ENCODE measurements around the gene FSTL4. TPM values are rescaled to one million over a fixed set of nuclear protein-coding genes. Genes with fewer than 3 reads are reported as not detected.

The FSTL4 gene
- polyA plus RNA-seq, 1 donor from 2014 or later, result not detected

DNA sequence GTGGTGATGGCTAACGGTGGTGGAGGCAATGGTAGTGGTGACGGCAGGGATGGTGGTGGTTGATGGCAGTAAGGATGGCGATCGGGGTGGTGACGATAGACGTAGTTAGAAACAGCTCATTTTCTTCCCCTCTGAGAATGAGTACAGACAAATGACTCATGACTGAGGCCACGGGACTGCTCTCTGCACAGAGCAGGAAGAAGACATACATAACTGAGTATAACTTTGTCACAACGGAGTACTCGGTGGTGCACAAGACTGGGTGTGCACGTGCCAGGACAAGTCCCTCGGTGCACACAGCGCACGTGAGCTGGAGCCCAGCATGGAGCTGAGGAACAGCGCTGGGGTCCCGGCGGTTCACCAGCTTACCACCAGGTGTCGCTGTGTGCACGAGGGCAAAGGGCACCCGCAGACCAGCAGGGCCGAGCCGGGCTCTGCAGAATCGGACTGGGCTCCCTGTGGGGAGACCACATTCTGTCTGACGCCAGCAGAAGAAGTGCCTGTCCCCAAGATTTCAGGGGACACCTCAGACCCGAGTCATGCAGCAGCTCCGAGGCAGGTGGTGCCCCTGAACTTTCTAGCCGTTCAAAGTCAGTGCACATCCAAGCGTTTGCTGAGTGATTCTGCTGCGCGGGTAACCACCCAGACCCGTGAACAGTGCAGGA, 188.6 kb downstream of the FSTL4 start:
- Mint-ChIP-seq H3K9me3 (no peaks in the 10 kb centered on the region), H3K4me3 (peak overlapping the region in 3 of 4 donors; percentile 18 to 50 (median 34)), H3K36me3 (no peaks in the 10 kb centered on the region), H3K27ac (peak overlapping the region in 1 of 3 donors; percentile 72), H3K27me3 (peaks cover 4% of the 10 kb centered on the region), H3K4me1 (peaks cover 4 to 12% (median 5%) of the 10 kb centered on the region in 3 donors)

DNA sequence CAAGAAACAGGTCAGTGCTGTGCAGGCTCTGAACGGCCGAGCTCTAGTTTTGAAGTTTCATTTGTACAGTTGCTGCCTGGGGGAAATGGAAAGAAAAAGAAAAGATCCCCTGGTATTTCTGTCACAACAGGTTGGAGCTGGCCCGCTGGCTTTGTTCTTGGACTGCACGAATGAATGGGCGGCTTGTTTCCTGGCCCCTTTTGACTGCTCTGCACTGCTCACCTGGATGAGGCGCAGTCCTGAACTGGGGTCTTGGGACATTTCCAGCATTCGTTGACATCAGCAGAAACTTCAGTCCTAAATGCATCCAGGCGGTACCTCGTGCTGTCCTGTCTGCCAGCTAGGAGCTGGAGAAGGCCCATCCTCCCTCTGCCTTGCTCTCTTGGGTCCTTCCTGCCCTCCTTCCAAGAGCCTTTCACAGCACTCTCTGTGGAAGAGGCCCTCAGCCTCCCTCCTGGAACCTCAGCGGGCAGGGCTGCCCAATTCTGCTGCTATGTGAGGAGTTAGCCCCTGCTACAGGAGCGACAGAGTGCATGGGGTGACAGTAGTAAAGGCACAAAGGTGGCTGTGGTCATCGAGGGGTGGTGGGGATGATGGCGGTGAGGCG, 189.2 kb downstream of the FSTL4 start:
- Mint-ChIP-seq H3K9me3 (no peaks in the 10 kb centered on the region), H3K27me3 (peaks cover 4% of the 10 kb centered on the region), H3K4me1 (peaks cover 0 to 8% (median 5%) of the 10 kb centered on the region in 3 donors), H3K27ac (no peak overlapping the region), H3K4me3 (peak overlapping the region in 2 of 4 donors; percentile 18 to 34), H3K36me3 (no peaks in the 10 kb centered on the region)

DNA sequence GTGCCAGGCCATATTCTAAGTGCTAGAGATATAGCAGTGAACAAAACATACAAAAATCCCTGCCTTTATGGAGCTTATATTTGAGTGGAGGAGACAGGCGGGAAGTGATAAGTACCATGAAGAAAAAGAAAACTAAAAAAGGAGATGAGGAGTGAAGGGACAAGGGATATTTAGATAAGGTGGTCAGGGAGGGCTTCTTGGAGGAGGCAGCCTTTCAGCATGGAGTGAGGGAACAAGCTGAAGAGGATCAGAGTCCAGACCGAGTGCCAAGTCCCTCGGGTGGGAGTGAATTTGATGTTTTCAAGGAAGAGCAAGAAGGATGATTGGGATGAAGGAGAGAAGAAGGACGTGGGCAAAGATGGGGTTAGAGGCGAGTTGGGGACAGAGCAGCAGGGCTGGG, 190.5 kb downstream of the FSTL4 start:
- Mint-ChIP-seq H3K4me1 (peaks cover 0 to 6% (median 4%) of the 10 kb centered on the region in 3 donors), H3K27me3 (peaks cover 4% of the 10 kb centered on the region), H3K4me3 (no peak overlapping the region), H3K27ac (peak overlapping the region in 1 of 3 donors; percentile 65), H3K36me3 (peaks cover 4% of the 10 kb centered on the region), H3K9me3 (peaks cover 0 to 3% (median 0%) of the 10 kb centered on the region in 3 donors)

DNA sequence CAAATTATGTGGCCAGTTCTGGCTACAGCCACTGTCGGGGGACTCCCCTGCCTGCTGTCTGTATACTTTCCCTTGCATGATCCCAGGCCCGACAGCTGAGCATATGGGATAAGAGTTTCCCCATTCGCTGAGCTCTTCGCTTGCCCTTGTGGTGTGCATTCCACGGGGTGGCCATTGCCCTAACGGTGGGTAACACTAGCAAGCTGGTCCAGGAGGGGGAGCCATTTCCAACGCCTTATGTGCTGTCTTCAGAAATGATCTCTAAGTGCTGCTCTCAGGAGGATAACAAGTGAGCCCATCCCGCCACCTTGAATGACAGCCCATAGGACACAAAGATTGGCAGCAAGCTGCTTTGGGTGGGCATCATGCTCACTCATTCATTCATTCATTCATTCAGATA, 190.9 kb downstream of the FSTL4 start:
- H3K27ac Mint-ChIP-seq, result peak overlapping the region in 1 of 3 donors; percentile 40
- peaks cover 0 to 3% (median 0%) of the 10 kb centered on the region in 3 donors for H3K9me3 Mint-ChIP-seq
- H3K4me1 Mint-ChIP-seq, result peaks cover 0 to 6% (median 4%) of the 10 kb centered on the region in 3 donors
- peaks cover 3% of the 10 kb centered on the region for H3K27me3 Mint-ChIP-seq
- peaks cover 4% of the 10 kb centered on the region for H3K36me3 Mint-ChIP-seq
- H3K4me3 Mint-ChIP-seq, result no peak overlapping the region

DNA sequence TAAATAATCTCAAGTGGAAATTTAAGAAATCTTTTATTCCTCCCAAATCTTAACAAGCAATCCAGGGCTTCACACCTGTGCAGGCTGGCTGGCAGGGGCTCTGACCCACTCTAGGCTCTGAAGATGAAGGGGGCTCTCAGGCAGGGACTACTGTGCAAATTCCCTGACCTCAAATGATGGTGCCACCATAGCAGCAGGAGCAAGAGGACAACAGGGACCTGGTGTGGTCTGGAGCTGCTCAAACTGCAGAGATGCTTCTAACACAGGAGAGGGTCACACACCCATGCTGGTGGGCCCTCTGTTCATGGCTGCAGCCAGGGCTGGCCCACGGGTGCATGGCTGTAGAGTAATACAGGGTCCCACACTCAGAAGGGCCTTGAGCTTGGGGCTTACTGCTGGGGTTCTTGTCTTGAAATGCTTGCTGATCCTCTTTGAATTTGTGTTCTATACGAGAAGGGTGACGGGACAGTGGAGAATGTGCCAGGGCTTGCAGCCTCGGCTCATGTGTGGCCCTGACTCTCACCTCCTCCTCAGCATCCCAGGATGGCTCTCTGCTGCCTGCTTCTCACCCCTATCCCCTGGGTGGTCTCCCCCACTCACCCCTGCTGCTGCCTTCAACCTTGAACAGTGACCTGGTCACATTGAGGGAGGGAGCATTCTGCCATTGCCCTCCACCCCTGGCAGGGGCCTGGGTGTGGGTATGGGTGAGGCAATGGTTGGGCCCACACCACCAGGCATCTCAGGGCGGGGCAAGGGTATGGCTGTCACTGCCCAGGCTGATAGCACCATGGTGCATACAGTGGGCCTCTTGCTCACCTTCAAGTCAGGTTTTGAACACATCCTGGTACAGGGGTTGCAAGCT, 191.7 kb downstream of the FSTL4 start:
- Mint-ChIP-seq H3K9me3 (peaks cover 0 to 3% (median 0%) of the 10 kb centered on the region in 3 donors), H3K27ac (peak overlapping the region in 1 of 3 donors; percentile 40), H3K4me3 (no peak overlapping the region), H3K27me3 (peaks cover 2% of the 10 kb centered on the region), H3K4me1 (peaks cover 0 to 6% (median 4%) of the 10 kb centered on the region in 3 donors), H3K36me3 (peaks cover 4% of the 10 kb centered on the region)

DNA sequence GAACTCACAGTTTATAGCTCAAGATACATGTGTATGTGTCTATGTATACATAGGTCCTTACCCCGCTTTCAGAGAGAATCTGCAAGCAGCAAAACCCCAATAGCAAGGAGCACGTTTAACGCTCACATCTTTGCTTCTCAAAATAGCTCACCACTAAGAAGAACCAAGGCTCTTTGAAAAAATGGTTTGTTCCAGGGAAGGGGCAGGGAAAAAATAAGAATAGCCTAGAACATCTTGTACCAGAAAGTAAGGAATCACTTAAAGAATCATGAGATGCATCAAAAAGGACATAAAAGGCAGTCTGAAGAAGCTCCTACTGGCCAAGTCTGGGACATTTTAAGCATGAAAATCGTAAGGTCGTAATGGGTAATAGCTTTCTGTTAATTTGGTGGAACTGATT, 196.4 kb downstream of the FSTL4 start:
- peaks cover 0 to 1% (median 0%) of the 10 kb centered on the region in 3 donors for H3K4me1 Mint-ChIP-seq
- H3K27me3 Mint-ChIP-seq, result peaks cover 11% of the 10 kb centered on the region
- peaks cover 4% of the 10 kb centered on the region for H3K36me3 Mint-ChIP-seq
- H3K4me3 Mint-ChIP-seq, result no peak overlapping the region
- no peak overlapping the region for H3K27ac Mint-ChIP-seq
- H3K9me3 Mint-ChIP-seq, result peaks cover 0 to 3% (median 0%) of the 10 kb centered on the region in 3 donors

DNA sequence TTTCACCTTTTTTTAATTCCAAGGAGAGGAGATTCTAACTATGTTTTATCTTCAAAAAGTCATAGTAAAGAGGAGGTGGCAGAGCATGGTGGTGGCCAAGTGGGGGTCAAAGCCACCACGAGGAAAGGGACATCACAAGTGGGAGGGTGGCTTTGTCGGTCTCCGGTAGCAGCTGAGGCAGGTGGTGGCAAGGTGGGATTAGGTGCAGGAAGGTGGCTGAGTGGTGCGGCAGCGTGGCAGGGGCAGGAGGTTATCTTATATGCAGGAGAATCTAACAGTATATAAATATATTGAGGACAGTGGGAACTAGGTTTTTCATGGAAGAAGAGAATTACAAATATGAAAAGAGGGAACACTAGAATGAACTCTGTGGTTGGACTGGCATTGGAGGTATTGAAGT, 196.8 kb downstream of the FSTL4 start:
- no peak overlapping the region for H3K4me3 Mint-ChIP-seq
- peaks cover 4% of the 10 kb centered on the region for H3K36me3 Mint-ChIP-seq
- no peak overlapping the region for H3K27ac Mint-ChIP-seq
- H3K9me3 Mint-ChIP-seq, result peaks cover 0 to 3% (median 0%) of the 10 kb centered on the region in 3 donors
- H3K4me1 Mint-ChIP-seq, result peaks cover 0 to 1% (median 0%) of the 10 kb centered on the region in 3 donors
- peaks cover 11% of the 10 kb centered on the region for H3K27me3 Mint-ChIP-seq

DNA sequence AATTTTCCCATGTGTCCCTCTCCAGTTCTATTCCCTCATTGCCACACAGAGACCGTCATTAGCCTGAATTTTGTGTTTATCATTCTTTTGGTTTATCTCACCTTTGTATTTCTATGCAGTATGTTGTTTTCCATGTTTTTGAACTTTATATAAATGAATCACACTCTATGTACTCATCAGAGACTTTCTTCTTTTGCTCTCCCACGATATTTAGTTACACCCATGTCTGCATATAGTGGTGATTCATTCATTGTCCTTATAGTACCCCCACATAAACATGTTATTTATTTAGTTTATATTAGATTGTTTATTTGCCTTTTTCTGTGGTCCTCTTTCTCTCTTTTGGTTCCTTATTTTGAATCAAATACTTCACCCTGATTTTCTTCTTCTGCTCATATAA, 199.7 kb downstream of the FSTL4 start:
- H3K27ac Mint-ChIP-seq, result no peak overlapping the region
- H3K4me3 Mint-ChIP-seq, result no peak overlapping the region
- peaks cover 14% of the 10 kb centered on the region for H3K27me3 Mint-ChIP-seq
- peaks cover 0 to 1% (median 0%) of the 10 kb centered on the region in 3 donors for H3K4me1 Mint-ChIP-seq
- peaks cover 7% of the 10 kb centered on the region for H3K36me3 Mint-ChIP-seq
- peaks cover 0 to 3% (median 0%) of the 10 kb centered on the region in 3 donors for H3K9me3 Mint-ChIP-seq

DNA sequence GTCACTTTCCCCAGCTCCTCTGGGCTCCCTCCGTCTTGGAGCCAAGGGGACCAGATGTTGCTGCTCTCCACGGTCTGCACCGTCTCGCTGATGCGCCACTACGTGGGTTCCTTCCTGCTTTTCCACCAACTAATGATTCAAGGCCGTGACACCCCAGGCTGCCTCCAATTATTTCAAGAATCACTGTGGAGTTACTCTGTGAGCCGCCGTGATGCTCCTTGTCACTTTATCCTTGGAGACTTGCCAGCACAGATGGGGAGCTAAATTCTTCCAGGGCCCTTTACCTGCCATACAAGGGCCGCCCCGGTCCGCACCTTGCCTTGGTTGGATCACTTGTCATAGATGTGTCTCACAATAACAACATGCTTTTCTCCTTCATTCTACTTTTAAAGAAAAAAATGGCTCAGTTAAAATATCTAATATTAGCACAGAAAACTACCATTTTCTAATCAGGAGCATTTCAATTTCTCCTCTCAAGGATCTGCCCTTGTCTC, 202.0 kb downstream of the FSTL4 start:
- H3K27ac Mint-ChIP-seq, result no peak overlapping the region
- peaks cover 4% of the 10 kb centered on the region for H3K36me3 Mint-ChIP-seq
- H3K4me3 Mint-ChIP-seq, result peak overlapping the region in 1 of 4 donors; percentile 56
- no peaks in the 10 kb centered on the region for H3K4me1 Mint-ChIP-seq
- H3K27me3 Mint-ChIP-seq, result peaks cover 13% of the 10 kb centered on the region
- no peaks in the 10 kb centered on the region for H3K9me3 Mint-ChIP-seq

DNA sequence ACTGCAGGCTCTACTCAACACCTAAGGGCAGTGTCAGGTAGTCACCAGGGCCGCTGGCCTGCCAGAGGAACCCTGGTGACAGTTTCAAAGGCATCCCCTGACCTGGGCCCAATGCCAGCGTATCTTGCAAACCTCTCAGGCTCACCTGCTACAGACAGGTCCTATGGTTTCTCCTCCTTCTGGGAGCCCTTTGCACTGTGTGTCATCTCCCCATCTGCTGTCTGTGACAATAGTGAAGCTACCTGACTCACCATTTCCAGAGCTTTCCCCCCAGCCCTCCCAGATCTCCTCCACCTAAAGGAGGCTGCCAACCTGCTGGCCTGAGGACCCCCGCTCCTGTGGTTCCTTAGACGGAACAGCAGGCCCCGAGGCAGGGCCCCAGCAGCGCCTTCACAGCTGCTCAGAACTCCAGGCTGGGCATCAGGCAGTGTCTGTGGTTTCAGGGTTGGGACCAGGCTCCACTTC, 203.1 kb downstream of the FSTL4 start:
- Mint-ChIP-seq H3K4me1 (no peaks in the 10 kb centered on the region), H3K4me3 (no peak overlapping the region), H3K27ac (no peak overlapping the region), H3K27me3 (peaks cover 11% of the 10 kb centered on the region), H3K36me3 (peaks cover 4% of the 10 kb centered on the region), H3K9me3 (no peaks in the 10 kb centered on the region)

DNA sequence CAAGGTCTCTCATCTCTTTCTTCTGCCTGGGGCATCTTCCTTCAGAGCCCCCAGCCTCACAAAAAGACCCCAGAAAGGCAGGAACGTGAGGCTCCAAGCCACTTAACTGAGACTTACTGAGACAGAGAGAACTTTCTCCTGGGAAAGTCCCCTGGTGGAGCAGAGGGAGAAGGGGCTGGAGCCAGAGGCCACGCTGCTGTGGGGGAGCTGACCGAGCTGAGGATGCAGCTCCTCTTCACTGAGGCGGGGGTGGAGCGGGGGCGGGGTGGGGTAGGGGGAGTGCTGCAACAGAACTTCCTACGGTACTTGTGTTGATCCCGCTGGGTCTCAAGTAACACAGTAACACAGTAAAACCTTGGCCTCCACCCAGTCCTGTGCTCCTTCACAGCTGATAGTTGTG, 204.0 kb downstream of the FSTL4 start:
- H3K9me3 Mint-ChIP-seq, result no peaks in the 10 kb centered on the region
- peaks cover 11% of the 10 kb centered on the region for H3K27me3 Mint-ChIP-seq
- no peak overlapping the region for H3K27ac Mint-ChIP-seq
- H3K36me3 Mint-ChIP-seq, result peaks cover 5% of the 10 kb centered on the region
- no peak overlapping the region for H3K4me3 Mint-ChIP-seq
- no peaks in the 10 kb centered on the region for H3K4me1 Mint-ChIP-seq

DNA sequence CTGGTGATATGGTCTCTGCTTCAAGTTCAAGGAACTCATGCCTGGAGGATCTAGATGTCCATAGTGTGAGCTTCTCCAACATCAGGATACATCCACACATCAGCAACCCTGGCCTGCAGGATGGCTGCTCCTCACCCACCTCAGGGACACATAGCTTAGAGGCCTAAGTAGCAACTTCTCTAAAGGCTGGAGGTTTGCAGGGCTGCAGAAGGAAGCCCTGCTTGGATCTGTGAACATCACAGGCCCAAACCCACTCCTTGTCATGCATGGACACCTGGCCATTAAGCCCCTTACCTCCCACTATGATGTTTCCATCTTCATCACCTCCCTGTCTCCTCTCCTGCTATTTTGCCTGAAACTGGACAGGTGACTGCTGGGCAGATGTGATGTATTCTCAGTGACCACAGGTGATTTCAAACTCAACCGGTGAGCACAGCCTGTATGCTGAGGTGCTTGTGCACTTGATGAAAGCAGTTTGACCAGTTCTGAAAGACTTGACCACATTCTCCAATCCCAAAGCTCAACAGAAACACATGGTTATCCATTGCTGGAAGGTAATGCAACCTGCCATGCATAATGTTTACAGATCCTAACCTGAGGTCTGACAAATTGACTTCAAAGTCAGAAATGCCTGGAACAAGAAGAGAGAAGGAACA, 205.2 kb downstream of the FSTL4 start:
- peaks cover 5% of the 10 kb centered on the region for H3K36me3 Mint-ChIP-seq
- H3K27ac Mint-ChIP-seq, result no peak overlapping the region
- peaks cover 9% of the 10 kb centered on the region for H3K27me3 Mint-ChIP-seq
- H3K4me3 Mint-ChIP-seq, result no peak overlapping the region
- no peaks in the 10 kb centered on the region for H3K4me1 Mint-ChIP-seq
- H3K9me3 Mint-ChIP-seq, result no peaks in the 10 kb centered on the region

DNA sequence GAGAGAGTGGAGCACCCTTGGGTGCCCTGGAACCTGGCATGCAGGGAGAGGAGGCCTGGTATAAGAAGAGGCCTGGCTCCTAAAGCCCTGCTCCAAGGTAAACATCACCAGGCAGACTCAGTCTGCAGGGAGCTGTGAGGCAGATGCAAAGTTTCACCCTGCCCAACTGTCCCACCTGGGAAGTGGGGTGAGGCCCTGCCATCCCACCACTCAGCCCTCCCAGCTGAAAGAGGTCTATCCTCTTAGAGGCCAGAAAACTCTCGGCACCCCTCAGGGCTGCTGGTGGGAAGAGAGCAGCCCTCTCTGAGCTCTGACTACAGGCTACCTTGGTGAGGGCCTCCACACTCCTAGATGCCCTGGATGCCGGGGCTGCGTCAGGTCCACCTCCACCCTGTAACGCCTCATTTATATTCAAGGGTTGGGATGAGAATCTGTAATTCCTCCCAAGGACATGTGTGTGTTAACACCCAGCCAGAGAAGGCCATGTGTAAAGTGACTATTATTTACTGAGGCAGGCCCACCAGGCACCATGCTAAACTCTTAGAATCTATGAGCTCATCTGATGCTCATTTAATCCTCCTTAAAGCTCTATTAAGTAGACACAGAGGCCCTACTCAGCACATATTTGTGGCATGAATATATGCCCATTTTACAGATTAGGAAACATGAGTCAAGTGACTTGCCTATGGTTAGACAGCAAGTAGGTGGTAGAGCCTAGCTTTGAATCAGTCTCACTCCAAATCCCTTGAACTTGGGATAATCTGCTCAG, 205.9 kb downstream of the FSTL4 start:
- H3K27me3 Mint-ChIP-seq, result peaks cover 7% of the 10 kb centered on the region
- no peak overlapping the region for H3K27ac Mint-ChIP-seq
- H3K4me1 Mint-ChIP-seq, result no peaks in the 10 kb centered on the region
- H3K36me3 Mint-ChIP-seq, result peaks cover 5% of the 10 kb centered on the region
- no peak overlapping the region for H3K4me3 Mint-ChIP-seq
- H3K9me3 Mint-ChIP-seq, result no peaks in the 10 kb centered on the region
